Measurements from ENCODE around the gene PARM1.

- TF ChIP-seq CTCF (IDR thresholded peaks at IDR 0.05): no peak
- no peak for TF ChIP-seq POLR2AphosphoS5 (IDR thresholded peaks at IDR 0.05)
Observed at GRCh38 chr4:75018811-75019479, 86.0 kb downstream of the PARM1 start.

Measured in esophagus muscularis mucosa (tissue), 3 donors.